LNCAP (cell line): ENCODE results near the gene AVL9.

Experiments
- TF ChIP-seq, protein P1 (sequence below): fragments of 450-650 bp; IDR thresholded peaks from 2 replicates; pipeline ENCODE4 v1.5.1; 2017; ENCODE audit warnings: mild to moderate bottlenecking

The AVL9 gene

GRCh38 chr7:32569388-32570289 lies 74.3 kb downstream of the AVL9 start:
- TF ChIP-seq, protein P1, sequence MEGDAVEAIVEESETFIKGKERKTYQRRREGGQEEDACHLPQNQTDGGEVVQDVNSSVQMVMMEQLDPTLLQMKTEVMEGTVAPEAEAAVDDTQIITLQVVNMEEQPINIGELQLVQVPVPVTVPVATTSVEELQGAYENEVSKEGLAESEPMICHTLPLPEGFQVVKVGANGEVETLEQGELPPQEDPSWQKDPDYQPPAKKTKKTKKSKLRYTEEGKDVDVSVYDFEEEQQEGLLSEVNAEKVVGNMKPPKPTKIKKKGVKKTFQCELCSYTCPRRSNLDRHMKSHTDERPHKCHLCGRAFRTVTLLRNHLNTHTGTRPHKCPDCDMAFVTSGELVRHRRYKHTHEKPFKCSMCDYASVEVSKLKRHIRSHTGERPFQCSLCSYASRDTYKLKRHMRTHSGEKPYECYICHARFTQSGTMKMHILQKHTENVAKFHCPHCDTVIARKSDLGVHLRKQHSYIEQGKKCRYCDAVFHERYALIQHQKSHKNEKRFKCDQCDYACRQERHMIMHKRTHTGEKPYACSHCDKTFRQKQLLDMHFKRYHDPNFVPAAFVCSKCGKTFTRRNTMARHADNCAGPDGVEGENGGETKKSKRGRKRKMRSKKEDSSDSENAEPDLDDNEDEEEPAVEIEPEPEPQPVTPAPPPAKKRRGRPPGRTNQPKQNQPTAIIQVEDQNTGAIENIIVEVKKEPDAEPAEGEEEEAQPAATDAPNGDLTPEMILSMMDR, result no peak

GRCh38 chr7:32573110-32573687 lies 77.9 kb downstream of the AVL9 start:
- TF ChIP-seq, protein P1, result no peak

- TF ChIP-seq, protein P1, result no peak
Observed at GRCh38 chr7:32574626-32575025, 79.3 kb downstream of the AVL9 start.

DNA sequence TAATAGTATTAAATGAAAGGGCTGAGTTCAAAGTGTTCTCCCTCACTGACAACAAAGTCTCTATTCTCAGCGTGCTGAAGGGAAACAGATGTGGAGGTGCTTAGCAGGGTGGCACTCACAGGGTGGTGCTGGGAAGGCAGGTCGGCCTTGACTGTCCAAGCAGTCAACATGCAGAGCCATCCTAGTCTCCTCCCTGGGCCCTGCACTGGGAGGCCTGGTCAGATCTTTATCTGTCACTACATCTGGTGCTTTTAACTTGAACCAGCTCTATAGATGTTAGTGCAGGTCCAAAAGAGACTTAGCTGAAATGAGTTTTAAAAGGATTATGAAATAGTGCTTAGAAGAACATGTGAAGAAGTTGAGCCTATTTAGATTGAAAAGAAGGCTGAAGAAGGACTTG lies 82.1 kb downstream of the AVL9 start:
- TF ChIP-seq, protein P1, result no peak

DNA sequence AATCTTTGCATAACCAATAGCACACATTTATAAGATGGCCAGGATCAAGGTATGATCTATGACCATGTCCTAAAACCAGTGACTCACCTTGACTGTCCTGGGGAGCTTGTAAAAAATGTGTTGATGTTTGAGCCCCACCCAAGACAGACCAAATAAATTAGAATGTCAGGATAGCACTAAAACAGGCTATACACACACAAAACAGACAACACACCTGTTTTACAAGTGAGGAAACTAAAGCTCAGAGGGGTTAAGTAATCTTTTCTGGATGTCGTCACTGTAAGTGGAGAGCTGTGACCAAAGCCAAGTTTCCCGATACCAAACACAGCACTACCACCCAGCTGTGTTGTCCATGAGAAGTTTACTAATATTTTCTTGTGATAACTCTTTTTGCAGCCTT lies 84.5 kb downstream of the AVL9 start:
- TF ChIP-seq, protein P1, result no peak

DNA sequence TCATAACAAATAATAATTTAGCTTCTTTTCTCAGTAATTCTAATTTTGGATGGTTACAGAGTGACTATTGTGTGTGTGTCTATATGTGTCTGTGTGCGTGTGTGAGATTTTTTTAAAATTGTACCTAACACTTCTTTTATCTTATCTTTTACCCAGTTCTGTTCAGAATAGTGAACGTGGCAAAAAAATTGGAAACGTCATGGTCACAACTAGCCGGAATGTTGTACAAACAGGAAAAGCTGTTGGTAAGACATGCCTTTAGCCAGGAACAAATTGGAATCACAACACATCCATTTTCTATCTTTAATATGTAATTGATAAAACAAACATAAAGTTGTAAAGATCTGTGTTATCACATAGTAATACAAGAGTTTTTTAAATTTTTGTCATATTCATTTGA lies 85.4 kb downstream of the AVL9 start:
- TF ChIP-seq, protein P1, result no peak

- TF ChIP-seq, protein P1, result no peak
Observed at GRCh38 chr7:32582036-32582435, 86.7 kb downstream of the AVL9 start.
